HG03460 (cell line): ENCODE results near the gene RGS3.

Experiments used
- ATAC-seq: cut with Tn5 transposase; IDR thresholded peaks from one replicate; pipeline ENCODE4 v1.9.1; 2021; ENCODE audit not compliant: unreplicated experiment

The RGS3 gene

DNA sequence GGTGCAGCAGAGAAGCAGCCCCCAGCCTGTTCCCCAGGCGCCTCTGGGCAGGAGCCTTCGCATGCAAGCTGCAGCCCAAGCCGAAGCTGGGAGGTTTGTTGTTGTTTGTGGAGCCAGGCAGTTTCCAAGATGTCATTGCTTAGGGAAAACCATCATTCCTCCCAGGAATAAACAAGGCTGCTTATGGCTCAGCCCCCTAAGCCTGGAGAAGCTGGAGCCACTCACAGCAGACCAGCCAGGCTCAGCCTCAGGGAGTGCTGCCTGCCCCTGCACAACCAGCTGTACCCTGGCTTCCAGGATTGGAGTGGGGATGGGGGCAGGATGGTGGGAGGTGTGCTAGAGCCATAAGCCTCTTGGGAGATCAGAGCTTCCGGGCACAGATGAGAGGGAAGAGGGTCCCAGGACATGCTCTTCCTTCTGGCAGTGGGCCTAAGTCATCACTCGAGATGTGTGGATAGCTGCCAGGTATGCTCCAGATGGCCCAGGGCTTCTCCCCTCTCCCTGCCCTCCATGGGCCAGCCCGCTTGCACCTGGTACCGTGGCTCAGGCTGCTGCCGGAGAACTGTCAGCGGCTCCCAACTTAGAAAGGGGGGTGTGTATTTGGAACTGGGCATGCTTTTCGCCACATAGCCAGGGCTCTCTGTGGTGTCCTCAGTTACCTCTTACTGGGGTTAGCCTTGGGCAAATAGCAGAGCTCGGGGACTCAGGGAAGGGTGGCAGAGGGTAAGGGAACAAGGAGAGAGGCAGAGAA, 105.2 kb downstream of the RGS3 start:
- ATAC-seq = no peak

DNA sequence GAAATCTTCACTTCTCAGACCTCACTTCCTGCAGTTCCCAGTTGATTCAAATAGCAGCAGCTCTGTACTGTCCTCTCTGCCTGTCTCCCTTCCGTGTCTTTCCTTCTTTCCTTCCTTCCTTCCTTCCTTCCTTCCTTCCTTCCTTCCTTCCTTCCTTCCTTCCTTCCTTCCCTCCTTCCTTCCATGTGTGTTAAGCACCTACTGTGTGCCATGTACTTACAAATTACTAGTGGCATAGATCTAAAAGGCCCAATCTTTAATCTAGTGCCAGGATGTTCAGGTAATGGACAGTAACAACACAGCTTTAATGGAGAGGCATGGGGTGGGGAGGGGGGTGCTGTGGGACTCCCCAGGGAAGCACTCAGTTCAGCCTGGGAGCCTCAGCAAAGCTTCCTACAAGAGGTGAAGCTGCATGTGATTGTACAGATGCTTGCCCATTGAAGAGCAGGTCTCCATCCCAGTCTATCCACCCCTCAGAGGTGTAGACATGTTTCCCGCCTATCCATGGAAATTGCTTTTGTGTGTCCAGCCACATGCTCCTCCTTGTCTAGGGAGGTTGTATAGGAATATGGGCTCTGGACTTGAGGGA, 106.0 kb downstream of the RGS3 start:
- no peak for ATAC-seq

DNA sequence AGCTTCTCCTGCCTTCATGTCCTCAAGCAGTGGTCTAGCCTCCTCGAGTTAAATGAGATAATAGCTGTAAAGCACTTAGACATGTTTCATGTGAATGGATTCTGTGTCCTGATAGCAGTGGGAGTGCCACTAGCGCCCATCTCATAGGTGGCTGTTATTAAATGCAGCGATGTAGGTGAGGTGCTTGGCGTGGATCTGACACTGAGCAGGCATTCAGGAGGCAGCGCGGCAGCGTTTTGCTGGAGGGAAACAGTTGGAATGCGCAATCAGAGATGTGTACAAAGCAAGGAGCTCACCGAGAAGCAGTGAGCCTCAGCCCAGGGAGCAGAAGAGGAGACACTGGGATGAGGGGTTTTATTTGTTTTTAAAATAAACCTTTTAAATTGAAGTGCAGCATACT, 106.6 kb downstream of the RGS3 start:
- ATAC-seq = no peak

DNA sequence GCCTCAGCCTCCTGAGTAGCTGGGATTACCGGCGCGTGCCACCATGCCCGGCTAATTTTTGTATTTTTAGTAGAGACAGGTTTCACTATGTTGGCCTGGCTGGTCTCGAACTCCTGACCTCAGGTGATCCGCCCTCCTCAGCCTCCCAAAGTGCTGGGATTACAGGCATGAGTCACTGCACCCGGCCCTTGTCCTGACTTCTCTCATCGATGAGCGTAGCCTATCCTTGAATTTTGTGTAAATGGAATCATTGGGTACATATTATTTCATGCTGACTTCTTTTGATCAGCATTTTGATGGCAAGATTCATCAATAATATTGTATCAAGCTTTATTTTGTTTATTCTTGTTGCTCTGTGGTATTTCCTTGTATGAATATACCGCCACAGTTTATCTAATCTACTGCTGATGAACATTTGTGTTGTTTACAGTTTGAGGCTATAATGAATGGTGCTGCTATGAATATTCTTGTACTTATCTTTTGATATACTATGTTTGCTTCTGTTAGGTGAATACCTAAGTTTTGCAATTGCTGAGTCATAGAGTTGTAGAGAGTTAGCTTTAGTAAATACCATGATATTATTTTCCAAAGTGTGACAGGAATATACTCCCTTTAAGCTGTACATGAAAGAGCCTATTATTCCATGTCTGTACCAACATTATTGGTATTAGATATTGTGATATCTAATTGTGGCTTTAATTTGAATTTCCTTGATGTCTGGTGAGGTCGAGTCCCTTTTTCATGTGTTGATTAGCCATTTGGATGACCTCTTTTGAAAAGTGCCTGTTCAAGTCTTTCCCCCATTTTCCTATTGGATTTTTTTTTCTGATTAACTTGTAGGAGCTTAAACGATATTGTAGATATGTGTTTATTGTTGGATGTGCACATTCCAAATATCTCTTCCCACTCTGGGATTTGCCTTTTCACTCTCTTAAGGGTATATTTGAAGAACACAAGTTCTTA, 107.5 kb downstream of the RGS3 start:
- no peak for ATAC-seq

DNA sequence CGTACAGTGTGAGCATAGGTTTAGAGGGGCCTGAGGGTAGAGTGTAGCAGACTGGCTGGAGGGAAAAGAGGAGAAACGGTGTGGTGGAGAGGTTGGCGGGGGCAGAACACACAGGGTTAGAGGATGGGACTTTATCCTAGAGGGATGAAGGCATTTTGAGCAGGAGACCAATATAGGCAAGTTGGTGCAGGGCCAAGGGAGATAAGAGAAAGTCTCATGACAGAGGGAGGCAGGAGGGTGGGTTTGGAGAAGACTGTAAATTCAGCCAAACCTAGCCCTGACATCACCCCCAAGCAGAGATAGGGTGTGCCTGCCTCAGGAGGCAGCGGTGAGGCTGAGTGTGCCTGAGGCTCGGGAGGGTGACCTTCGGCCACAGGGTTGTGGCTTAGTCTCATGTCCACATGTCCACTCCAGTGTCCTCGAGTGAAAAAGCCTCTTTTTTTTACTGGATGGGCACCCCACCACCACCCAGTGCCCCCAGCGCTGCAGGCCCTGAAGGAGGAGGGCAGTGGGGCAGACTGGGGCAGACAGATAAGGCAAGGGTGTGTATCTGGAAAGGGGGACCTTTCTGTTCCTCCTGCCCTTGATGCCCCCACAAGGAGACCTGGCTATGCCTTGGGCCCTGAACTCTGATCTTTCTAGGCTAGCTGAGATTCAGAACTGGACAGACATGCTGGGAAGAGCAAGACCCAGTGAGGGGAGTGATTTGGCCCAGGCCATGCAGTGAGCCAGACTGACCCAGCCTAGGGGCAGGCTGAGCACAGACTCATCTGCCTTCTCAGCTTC, 108.7 kb downstream of the RGS3 start:
- no peak for ATAC-seq

DNA sequence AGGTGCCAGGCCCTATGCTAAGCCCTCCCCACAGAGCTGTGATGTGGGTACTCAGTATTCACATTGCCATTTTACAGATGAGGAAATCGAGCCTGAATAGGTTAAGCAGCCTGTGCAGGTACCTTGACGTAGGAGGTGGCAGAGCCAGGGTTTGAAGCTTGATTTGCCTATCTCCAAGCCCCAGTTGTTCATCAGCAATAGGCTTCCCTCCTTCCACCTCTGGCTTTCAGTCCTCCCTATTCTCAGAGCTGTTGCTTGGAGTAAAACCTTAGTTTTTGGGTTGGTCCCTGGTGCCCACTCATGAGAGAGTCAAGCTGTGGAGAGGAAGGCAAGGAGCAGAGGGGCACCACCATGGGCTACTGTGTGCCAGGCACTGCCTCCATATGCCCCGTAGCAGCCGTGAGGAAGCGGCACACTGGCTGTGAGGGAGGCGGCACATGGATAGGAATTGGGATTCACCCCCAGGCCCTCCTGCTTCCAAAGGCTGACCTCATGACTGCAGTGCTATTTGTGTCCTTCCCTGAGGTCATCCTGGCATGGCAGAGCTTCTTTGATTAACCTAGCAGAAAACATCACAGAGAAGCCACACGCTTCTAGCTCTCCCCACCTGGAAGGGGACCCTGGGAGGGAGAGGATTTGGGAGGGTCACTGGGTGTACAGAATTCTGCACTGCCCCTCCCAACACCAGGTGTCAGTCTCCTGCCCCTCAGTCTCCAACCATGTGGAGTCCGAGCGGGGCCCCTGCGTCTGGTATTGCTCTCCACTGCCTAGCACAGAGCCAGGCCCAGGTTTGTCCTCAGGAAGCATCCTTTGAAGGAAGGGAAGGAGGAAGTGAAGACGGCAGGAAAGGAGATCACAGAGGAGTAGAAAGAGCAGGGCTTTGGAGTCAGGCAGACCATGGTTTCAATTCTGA, 109.8 kb downstream of the RGS3 start:
- ATAC-seq = no peak

DNA sequence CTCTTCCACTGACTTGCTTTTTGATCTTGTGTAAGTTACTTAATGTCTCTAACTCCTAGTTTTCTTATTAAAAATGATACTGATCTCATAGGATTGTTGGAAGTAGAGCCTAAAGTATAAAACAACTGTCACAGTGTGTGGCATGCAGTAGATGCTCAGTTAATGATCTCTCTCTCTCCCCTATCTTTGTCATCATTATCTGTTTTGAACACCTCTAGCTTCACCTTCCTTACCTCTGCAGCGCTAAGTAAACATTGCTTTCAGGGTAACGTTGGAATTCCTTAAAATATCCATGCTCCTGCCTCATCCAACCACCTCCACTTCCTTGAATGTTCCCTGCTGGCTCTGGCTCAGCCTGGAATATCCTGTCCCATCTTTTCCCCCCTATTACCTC, 110.4 kb downstream of the RGS3 start:
- ATAC-seq = no peak

DNA sequence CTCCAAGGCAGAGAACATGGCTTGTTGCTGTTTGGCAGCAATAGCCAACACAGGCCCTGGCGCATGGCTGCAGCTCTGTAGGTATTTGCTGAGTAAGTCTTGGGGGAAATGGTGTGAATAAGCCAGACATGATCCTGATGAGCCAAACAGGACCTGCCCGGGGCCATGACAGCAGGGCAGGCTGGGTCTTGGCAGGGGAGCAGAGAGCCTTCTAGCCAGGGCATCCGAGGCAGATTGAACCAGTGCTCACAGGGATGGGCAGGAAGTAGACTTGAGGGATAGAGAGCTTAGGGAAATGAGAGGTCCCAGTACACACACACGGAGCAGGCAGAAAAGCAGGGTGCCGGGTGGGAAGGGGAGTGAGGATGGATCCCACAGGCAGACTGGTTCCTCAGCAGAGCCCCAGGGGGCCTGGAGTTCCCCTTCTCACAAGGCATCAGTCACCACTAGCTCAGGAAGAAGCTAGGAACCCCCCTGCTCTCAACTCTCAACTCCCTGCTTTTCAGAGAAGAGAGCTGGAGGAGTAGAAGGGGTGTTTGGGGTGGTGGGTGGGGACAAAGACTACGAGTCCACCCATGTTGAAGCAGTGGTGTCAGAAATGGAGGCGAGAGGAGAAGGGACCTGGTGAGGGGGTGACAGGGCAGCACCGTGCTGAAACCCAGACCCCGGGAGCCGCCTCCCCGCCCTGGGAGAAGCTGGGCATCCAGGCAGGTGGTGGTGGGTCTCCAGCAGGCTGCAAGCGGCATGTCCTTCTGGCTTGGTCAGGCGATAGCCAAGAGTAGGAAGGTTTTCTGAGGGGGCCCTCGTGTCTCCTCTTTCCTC, 111.1 kb downstream of the RGS3 start:
- ATAC-seq = no peak

DNA sequence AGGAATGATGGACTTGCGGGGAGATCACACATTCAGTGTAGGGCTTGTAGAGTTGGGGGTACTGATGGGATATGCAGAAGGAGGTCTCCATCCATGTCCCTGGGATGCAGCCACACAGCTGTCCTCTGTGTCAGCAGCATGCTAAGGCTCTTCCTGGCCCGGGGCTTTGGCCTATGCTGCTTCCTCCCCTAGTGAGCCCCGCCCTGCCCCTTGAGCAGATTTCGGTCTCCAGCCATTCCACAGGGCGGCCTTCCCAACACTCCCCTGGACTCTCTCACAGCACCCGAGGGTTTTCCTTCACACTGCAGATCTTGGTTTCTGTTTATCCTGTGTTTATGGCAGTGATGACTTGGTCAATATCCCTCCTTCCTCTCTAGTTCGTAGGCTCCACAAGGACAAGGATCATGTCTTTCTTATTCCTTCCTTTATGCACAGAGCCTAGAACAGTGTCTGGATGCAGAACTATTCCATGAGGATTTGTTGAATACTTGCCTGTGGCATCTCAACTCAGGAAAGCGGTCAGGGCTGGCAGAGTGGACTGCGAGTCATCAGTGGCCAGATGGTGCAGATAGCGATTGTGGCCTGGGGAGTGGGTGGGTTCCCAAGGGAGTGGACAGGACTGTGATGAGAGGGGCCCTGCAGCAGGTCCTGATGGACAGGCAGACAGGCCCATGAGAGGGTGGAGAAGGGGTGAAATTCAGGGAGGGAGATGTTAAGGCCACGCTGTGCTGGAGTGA, 114.2 kb downstream of the RGS3 start:
- ATAC-seq = no peak

DNA sequence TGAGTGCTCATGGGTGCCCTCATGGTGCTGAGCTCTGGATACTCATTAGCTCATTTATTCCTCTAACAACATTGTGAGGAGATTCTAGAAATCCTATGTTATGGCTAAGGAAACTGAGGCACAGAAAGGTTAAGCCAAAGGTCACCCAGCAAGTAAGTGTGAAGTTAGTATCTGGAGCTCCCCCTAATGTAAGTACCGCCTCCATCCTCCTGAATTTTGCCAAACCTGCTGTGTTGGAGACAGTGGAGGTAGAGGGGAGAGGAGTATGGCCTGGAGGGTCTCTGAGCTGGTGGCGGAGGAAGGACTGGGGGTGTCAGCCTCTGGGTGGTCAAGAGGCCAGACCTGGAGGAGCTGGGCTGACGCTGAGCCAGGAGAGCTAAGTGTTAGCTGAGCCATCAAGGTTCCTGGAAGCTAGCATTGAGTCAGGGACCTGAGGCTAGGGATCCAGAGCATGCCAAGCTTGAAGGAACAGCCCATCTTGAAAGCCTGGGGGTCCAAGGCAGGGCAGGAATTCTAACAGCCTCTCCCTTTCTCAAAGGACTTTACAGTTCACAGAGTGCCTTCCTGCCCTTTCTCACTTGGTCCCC, 114.8 kb downstream of the RGS3 start:
- ATAC-seq = no peak

DNA sequence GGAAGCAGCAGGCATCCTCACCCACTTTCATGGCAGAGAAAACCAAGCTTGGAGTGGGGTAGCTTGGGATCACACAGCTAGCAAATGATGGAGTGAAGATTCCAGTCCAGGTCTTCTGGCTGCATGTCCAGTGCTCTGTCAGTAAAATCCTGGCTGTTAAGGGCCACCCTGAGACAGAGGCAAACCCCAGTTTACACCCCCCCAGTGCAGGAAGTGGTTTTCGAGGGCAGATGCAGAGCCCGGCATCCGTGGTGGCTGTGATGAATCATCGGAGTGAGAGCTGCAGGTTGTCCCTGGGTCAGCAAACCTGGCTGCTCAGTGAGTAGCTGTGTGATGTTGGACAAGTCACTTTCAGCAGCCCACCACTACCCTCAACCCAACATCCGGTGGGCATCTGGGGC, 115.4 kb downstream of the RGS3 start:
- peak; percentile 58 for ATAC-seq

DNA sequence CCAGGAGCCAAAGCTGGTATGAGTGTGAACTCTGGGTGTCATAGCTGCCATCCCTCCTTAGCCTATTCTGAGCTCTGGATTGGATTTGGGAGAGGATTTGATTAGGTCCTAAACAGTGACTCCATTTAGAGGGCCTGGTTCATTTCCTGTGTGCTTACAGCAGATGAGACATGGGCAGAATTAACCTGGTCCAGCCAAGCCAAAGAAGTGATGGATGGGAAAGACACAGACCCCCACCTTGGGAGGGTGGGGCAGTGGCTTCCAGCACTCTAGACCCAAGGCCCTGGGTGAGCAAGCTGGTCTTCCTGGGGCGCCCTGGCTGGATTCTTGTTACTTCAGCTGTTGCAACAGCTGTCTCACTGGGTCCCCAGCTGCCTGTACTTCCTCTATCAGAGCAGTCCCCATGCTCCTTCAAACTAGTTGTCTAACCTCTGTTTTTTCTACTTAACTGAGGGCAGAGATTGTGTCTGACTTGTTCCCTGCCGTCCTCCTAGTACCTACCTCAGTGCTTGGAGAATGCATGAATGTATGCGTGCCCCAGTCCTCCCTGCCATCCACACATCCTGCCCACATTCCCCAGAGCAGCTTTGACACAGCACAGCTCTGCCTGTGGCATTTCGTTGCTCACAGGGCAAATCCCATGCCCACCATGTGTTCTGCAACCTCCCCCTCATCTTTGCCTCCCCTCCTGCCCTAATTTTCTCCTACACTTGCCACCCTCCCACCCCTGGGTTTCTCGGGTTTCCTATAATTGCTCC, 115.9 kb downstream of the RGS3 start:
- peak; percentile 22 for ATAC-seq

DNA sequence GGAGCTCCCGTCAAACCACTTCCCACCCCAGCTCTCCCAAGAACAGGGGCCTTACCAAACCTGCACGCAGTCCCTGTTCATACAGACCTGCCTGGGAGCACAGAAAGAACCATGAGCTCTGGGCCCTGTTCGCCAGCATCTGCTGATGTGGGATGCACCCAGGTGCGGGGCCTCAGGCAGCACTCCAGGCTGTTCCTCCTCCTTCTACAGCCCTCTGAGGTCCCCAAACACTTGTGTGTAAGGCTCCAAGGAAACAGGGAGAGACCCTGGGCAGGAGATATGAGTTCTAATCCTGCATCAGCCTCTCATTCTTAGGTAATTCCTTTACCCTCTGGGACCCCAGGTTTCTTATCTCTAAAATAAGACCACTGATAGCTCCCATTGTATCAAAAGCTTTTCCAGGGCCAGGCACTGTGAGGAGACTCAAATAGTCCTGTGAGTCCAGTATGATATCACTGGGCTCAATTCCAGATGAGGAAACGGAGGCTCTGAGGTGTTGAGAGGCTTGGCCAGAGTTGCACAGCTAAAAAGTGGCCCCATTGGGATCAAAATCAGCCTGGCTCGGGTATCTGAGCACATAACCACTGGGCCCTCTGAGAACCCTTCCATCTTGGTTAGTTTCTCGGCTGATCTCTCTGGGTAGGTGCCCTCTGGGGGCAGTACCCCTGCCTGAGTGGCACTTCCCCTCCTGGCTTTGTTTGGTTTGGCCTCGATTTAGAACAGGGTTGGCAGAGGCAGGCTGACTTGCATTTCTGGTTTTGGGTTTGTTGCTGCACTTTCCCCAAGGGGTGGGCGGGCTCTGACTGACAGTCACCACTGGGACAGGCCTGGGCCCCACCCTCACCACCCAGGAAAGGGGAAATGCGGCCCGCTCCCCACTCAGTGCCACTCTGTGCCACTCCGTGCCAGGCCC, 116.8 kb downstream of the RGS3 start:
- ATAC-seq = no peak

DNA sequence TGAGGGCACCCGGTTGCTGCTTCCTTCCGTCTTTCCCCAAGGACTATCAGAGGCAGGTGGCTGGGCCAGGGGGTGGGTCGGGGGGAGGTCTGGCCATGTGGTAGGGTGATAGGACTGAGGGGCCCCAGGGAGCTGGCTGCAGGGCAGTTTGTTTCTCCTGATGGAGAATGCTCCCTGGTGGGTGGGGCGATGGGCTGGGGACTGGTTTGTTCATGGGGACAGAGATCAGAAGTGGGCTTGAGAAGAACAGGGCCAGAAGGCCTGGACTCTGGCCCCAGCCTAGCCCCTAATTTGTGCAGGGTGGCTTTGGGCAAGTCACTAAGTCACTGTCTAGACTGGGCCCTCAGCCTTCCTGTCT, 117.4 kb downstream of the RGS3 start:
- ATAC-seq = no peak

DNA sequence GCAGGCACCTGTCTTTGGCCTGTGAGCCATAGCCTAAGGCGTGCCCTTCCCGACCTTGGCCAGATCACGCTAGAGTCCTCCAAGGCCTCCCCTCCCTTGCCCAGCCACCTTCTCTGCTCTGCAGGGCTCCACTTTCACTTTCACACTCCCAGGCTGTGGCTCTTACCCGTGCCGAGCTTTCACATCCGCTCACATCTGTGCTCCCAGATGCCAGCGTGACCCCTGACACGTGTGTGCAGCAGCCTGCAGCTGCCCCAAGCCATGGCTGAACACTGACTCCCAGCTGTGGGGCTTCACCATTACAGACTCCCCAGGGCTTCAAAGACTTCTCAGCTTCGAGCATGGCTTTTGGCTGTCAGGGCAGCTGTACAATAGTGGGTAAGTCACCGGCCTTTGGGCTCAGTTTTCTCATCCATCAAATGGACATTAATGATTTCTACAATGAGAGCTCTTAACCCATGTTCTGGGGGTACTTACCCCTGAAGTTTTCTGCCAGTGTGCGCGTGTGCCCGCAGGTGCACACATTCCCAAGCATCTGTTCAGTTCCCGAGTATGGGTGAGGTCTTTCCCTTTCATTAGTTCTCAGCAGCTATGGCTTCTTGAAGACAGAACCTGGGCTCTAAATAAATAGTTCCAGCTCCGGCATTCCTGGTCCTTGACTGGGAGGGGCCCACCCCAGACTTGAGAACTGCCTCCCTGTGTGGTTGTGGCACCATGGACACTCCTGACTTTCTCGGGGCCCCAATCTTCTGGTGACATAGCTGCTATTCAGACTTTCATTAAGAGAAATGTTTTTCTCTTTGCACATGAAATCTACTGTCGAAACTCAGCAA, 118.6 kb downstream of the RGS3 start:
- ATAC-seq = peak; percentile 78
